ENCODE results near the gene VAV2. TPM values are rescaled to one million over a fixed set of nuclear protein-coding genes. Genes with fewer than 3 reads are reported as not detected.

The VAV2 gene
- total and polyA plus RNA-seq, 5 donors from 2014 or later = 0.24 to 0.67 (median 0.37) TPM; not detected in 1

DNA sequence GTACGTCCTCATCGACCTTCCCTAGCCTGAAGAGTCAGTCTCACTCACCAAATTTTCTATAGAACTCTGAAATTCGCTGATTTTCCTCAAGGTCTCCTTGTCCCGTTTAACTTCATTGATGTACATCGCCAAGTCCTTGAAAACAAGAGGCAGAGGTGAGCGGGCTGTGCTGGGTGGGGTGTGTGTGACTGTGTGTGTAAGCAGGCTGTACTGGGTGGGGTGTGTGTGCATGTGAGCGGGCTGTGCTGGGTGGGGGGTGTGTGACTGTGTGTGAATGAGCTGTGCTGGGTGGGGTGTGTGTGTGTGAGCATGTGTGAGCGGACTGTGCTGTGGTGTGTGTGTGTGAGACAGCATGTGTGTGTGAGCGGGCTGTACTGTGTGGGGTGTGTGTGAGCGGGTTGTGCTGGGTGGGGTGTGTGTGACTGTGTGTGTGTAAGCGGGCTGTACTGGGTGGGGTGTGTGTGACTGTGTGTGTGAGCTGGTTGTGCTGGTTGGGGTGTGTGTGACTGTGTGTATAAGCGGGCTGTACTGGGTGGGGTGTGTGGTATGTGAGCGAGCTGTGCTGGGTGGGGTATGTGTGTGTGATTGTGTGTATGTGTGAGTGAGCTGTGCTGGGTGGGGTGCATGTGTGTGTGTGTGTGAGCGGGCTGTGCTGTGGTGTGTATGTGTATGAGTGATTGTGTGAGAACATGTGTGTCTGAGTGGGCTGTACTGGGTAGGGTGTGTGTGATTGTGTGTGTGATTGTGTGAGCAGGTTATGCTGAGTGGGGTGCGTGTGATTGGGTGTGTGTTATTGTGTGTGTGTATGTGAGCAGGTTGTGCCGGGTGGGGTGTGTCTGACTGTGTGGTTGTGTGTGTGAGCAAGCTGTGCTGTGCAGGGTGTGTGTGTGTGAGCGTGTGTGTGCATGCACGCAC lies 200.1 kb downstream of the VAV2 start:
- H3K27me3 ChIP-seq (ENCODE audit: control insufficient read depth, insufficient read depth, low read length) = no peaks in the 10 kb centered on the region
- no peak overlapping the region for H3K27ac ChIP-seq (ENCODE audit: insufficient read depth, low read length, poor library complexity, severe bottlenecking)
- H3K4me3 Mint-ChIP-seq = peak overlapping the region in 1 of 4 donors; percentile 48
- H3K4me3 ChIP-seq (ENCODE audit: low read depth, low read length) = no peak overlapping the region
- no peaks in the 10 kb centered on the region for H3K36me3 ChIP-seq (ENCODE audit: control insufficient read depth, insufficient read depth, low read length)
- no peaks in the 10 kb centered on the region for H3K36me3 Mint-ChIP-seq
- no peaks in the 10 kb centered on the region for H3K27me3 Mint-ChIP-seq
- peaks cover 2% of the 10 kb centered on the region for H3K4me1 ChIP-seq (ENCODE audit: control insufficient read depth, insufficient read depth, low read length, poor library complexity, severe bottlenecking)
- H3K9me3 ChIP-seq (ENCODE audit: control insufficient read depth in 2 of 2, low read length in 2 of 2) = no peaks in the 10 kb centered on the region
- no peak overlapping the region for H3K27ac Mint-ChIP-seq
- no peaks in the 10 kb centered on the region for H3K9me3 Mint-ChIP-seq
- DNase-seq (no peak), ATAC-seq (ENCODE audit: low read depth in 2 of 2) (no peak)
- peaks cover 0 to 5% (median 2%) of the 10 kb centered on the region in 4 donors for H3K4me1 Mint-ChIP-seq

- no peak for ATAC-seq (ENCODE audit: low read depth in 2 of 2)
- no peaks in the 10 kb centered on the region for H3K36me3 ChIP-seq (ENCODE audit: control insufficient read depth, insufficient read depth, low read length)
- Mint-ChIP-seq H3K4me3 (no peak overlapping the region), H3K9me3 (no peaks in the 10 kb centered on the region), H3K27ac (no peak overlapping the region), H3K36me3 (no peaks in the 10 kb centered on the region), H3K27me3 (no peaks in the 10 kb centered on the region), H3K4me1 (peaks cover 0 to 5% (median 2%) of the 10 kb centered on the region in 4 donors)
- no peak for DNase-seq
- no peak overlapping the region for H3K27ac ChIP-seq (ENCODE audit: insufficient read depth, low read length, poor library complexity, severe bottlenecking)
- H3K4me3 ChIP-seq (ENCODE audit: low read depth, low read length) = no peak overlapping the region
- no peaks in the 10 kb centered on the region for H3K9me3 ChIP-seq (ENCODE audit: control insufficient read depth in 2 of 2, low read length in 2 of 2)
- H3K4me1 ChIP-seq (ENCODE audit: control insufficient read depth, insufficient read depth, low read length, poor library complexity, severe bottlenecking) = peaks cover 2% of the 10 kb centered on the region
- H3K27me3 ChIP-seq (ENCODE audit: control insufficient read depth, insufficient read depth, low read length) = no peaks in the 10 kb centered on the region
Measured at GRCh38 chr9:133791069-133791468, 201.1 kb downstream of the VAV2 start.

DNA sequence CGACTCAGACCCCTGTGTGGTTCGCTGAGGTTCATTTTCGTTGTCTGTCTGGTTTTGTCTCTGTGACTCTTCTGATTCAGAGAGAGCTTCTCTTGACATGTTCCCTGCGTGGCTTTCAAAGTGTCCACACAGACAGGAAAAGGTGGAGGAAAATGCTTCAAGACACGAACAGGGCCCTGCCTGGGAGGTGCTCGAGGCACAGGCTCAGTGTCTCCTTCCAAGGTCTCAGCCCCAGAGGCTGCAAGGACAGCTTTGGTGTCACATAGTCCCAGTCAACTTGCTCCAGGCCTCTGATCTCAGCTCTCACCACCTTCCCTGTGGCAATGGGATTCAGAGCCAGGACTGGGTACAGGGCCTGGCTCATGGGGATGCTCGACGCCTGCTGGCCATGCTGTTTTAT lies 202.3 kb downstream of the VAV2 start:
- ATAC-seq (ENCODE audit: low read depth in 2 of 2) = no peak
- H3K4me1 ChIP-seq (ENCODE audit: control insufficient read depth, insufficient read depth, low read length, poor library complexity, severe bottlenecking) = peaks cover 2% of the 10 kb centered on the region
- Mint-ChIP-seq H3K36me3 (no peaks in the 10 kb centered on the region), H3K9me3 (no peaks in the 10 kb centered on the region), H3K27ac (no peak overlapping the region), H3K4me1 (peaks cover 0 to 5% (median 2%) of the 10 kb centered on the region in 4 donors), H3K4me3 (no peak overlapping the region), H3K27me3 (no peaks in the 10 kb centered on the region)
- no peak overlapping the region for H3K27ac ChIP-seq (ENCODE audit: insufficient read depth, low read length, poor library complexity, severe bottlenecking)
- no peak for DNase-seq
- H3K36me3 ChIP-seq (ENCODE audit: control insufficient read depth, insufficient read depth, low read length) = no peaks in the 10 kb centered on the region
- no peak overlapping the region for H3K4me3 ChIP-seq (ENCODE audit: low read depth, low read length)
- no peaks in the 10 kb centered on the region for H3K9me3 ChIP-seq (ENCODE audit: control insufficient read depth in 2 of 2, low read length in 2 of 2)
- no peaks in the 10 kb centered on the region for H3K27me3 ChIP-seq (ENCODE audit: control insufficient read depth, insufficient read depth, low read length)

DNA sequence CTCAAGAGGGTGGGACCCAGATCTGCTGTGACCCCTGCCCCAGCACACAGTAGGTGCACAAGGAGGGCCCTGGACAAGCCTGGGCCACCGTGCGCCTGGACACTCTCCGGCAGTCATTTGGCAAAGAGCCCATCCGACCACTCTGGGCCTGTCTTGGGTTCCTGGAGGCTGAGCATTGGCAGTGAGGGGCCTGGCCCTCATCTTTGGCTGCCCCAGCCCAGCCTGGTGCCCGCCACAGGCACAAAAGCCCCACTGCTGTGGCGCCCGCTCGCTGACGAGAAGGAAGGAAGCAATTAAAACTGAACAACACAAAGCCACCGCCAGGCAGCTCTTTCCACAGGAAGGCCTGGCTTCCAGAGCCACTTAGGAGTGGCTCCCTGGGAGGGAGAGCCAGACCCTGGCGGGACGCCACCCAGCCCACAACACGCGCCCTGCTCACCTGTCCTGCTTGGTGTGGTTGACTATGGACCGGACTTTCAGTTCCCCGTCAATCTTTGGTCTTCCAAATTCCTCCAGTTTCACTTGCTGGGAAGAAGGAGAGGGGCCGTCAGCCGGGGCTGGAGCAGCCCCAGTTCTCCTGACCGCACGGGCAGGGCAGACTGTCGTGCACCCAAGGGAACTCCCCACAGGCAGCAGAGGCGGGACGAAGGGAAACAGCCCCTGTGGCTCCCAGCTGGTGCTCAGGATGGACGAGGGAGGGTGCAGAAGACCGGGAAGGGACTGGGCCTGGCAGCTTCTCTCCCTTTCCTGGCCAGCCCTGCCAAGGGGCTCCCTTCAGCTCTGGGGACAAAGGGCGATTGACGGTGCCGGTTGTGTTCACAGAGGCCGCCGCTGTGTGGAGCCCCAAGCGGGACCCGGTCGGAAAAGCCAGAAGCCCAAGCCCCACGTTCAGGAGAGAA lies 203.1 kb downstream of the VAV2 start:
- Histone ChIP-seq H3K36me3 (ENCODE audit: control insufficient read depth, insufficient read depth, low read length) (no peaks in the 10 kb centered on the region), H3K9me3 (ENCODE audit: control insufficient read depth in 2 of 2, low read length in 2 of 2) (no peaks in the 10 kb centered on the region), H3K4me1 (ENCODE audit: control insufficient read depth, insufficient read depth, low read length, poor library complexity, severe bottlenecking) (peaks cover 2% of the 10 kb centered on the region), H3K27me3 (ENCODE audit: control insufficient read depth, insufficient read depth, low read length) (no peaks in the 10 kb centered on the region), H3K4me3 (ENCODE audit: low read depth, low read length) (no peak overlapping the region), H3K27ac (ENCODE audit: insufficient read depth, low read length, poor library complexity, severe bottlenecking) (no peak overlapping the region)
- no peak overlapping the region for H3K4me3 Mint-ChIP-seq
- ATAC-seq (ENCODE audit: low read depth in 2 of 2) (no peak), DNase-seq (no peak)
- no peaks in the 10 kb centered on the region for H3K27me3 Mint-ChIP-seq
- H3K27ac Mint-ChIP-seq = no peak overlapping the region
- H3K9me3 Mint-ChIP-seq = no peaks in the 10 kb centered on the region
- peaks cover 0 to 5% (median 2%) of the 10 kb centered on the region in 4 donors for H3K4me1 Mint-ChIP-seq
- no peaks in the 10 kb centered on the region for H3K36me3 Mint-ChIP-seq

GRCh38 chr9:133788045-133788818 lies 203.9 kb downstream of the VAV2 start:
- peaks cover 2% of the 10 kb centered on the region for H3K4me1 ChIP-seq (ENCODE audit: control insufficient read depth, insufficient read depth, low read length, poor library complexity, severe bottlenecking)
- peaks cover 0 to 4% (median 1%) of the 10 kb centered on the region in 4 donors for H3K4me1 Mint-ChIP-seq
- no peaks in the 10 kb centered on the region for H3K36me3 ChIP-seq (ENCODE audit: control insufficient read depth, insufficient read depth, low read length)
- no peaks in the 10 kb centered on the region for H3K9me3 ChIP-seq (ENCODE audit: control insufficient read depth in 2 of 2, low read length in 2 of 2)
- H3K36me3 Mint-ChIP-seq = no peaks in the 10 kb centered on the region
- H3K27ac Mint-ChIP-seq = no peak overlapping the region
- ATAC-seq (ENCODE audit: low read depth in 2 of 2) = no peak
- no peak overlapping the region for H3K4me3 ChIP-seq (ENCODE audit: low read depth, low read length)
- H3K27ac ChIP-seq (ENCODE audit: insufficient read depth, low read length, poor library complexity, severe bottlenecking) = no peak overlapping the region
- H3K27me3 Mint-ChIP-seq = no peaks in the 10 kb centered on the region
- H3K4me3 Mint-ChIP-seq = no peak overlapping the region
- DNase-seq = no peak
- no peaks in the 10 kb centered on the region for H3K27me3 ChIP-seq (ENCODE audit: control insufficient read depth, insufficient read depth, low read length)
- H3K9me3 Mint-ChIP-seq = no peaks in the 10 kb centered on the region

DNA sequence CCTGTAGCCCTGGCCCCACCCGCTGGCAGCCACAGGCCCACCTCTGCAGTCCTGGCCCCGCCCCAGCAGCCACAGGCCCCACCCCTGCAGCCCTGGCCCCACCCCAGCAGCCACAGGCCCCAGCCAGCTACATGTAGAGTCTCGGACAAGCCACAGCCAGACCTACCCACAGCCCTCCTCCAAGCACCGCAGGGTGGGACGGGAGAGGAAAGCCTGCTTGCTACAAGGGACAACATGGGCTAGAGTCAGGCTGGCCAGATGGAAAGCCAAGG lies 204.4 kb downstream of the VAV2 start:
- no peaks in the 10 kb centered on the region for H3K9me3 Mint-ChIP-seq
- Histone ChIP-seq H3K9me3 (ENCODE audit: control insufficient read depth in 2 of 2, low read length in 2 of 2) (no peaks in the 10 kb centered on the region), H3K27me3 (ENCODE audit: control insufficient read depth, insufficient read depth, low read length) (no peaks in the 10 kb centered on the region), H3K27ac (ENCODE audit: insufficient read depth, low read length, poor library complexity, severe bottlenecking) (no peak overlapping the region), H3K4me1 (ENCODE audit: control insufficient read depth, insufficient read depth, low read length, poor library complexity, severe bottlenecking) (no peaks in the 10 kb centered on the region), H3K4me3 (ENCODE audit: low read depth, low read length) (no peak overlapping the region), H3K36me3 (ENCODE audit: control insufficient read depth, insufficient read depth, low read length) (no peaks in the 10 kb centered on the region)
- no peaks in the 10 kb centered on the region for H3K27me3 Mint-ChIP-seq
- H3K36me3 Mint-ChIP-seq = no peaks in the 10 kb centered on the region
- H3K4me3 Mint-ChIP-seq = no peak overlapping the region
- peaks cover 0 to 4% (median 1%) of the 10 kb centered on the region in 4 donors for H3K4me1 Mint-ChIP-seq
- peak in 1 of 2 donors; percentile 25 for ATAC-seq (ENCODE audit: low read depth in 2 of 2)
- H3K27ac Mint-ChIP-seq = no peak overlapping the region
- no peak for DNase-seq

- Histone ChIP-seq H3K4me1 (ENCODE audit: control insufficient read depth, insufficient read depth, low read length, poor library complexity, severe bottlenecking) (no peaks in the 10 kb centered on the region), H3K4me3 (ENCODE audit: low read depth, low read length) (no peak overlapping the region), H3K27me3 (ENCODE audit: control insufficient read depth, insufficient read depth, low read length) (no peaks in the 10 kb centered on the region), H3K9me3 (ENCODE audit: control insufficient read depth in 2 of 2, low read length in 2 of 2) (no peaks in the 10 kb centered on the region), H3K27ac (ENCODE audit: insufficient read depth, low read length, poor library complexity, severe bottlenecking) (no peak overlapping the region), H3K36me3 (ENCODE audit: control insufficient read depth, insufficient read depth, low read length) (no peaks in the 10 kb centered on the region)
- H3K36me3 Mint-ChIP-seq = no peaks in the 10 kb centered on the region
- DNase-seq (no peak), ATAC-seq (ENCODE audit: low read depth in 2 of 2) (no peak)
- H3K4me1 Mint-ChIP-seq = peaks cover 0 to 4% (median under 1%) of the 10 kb centered on the region in 4 donors
- H3K27me3 Mint-ChIP-seq = no peaks in the 10 kb centered on the region
- H3K9me3 Mint-ChIP-seq = no peaks in the 10 kb centered on the region
- no peak overlapping the region for H3K27ac Mint-ChIP-seq
- no peak overlapping the region for H3K4me3 Mint-ChIP-seq
Measured at GRCh38 chr9:133786907-133787753, 205.0 kb downstream of the VAV2 start.

All from CD4-positive, CD25-positive, alpha-beta regulatory T cell (primary cell).